HCT116 (cell line): Measurements from ENCODE around the gene RAB13. TPM values are rescaled to one million over a fixed set of nuclear protein-coding genes. Genes with fewer than 3 reads are reported as not detected.

Experiments
- ATAC-seq: fragments of 200-7000 bp; cut with Tn5 transposase; 2 replicates; pipeline ENCODE4 v1.9.1; 2020; ENCODE audit warnings: mild to moderate bottlenecking, moderate library complexity
- BruUV-seq: library from RNA; stranded (reverse); fragments of 400-500 nt; replicated peaks from 2 replicates; lab custom pipeline; 2021; lab: Mats Ljungman, UMichigan
- CTCF ChIA-PET: fragments of 300-600 bp; sonication (Branson Sonifier 250); formaldehyde crosslinking; loops from one replicate; lab custom pipeline; 2021; ENCODE audit warnings: antibody characterized with exemption; lab: Charles Lee
- POLR2A ChIA-PET: fragments of 300-600, 350-600 bp; sonication (Branson Sonifier 250); formaldehyde crosslinking; loops from one replicate; lab custom pipeline; 2021; ENCODE audit warnings: antibody characterized with exemption; lab: Charles Lee
- RAD21 ChIA-PET, 2 experiments: fragments of 300-600 bp; sonication (Branson Sonifier 250); formaldehyde crosslinking; loops; one replicate each; lab custom pipeline; 2023; ENCODE audit warnings: low total read pairs in 2 of 2; ENCODE audit not compliant: uncharacterized antibody in 2 of 2, unreplicated experiment in 2 of 2, low non-redundant PET in 1 of 2; lab: Charles Lee
- DNase-seq: peaks from one replicate; pipeline ENCODE4 v3.0.0-alpha.2; 2010; ENCODE audit warnings: low read depth, low spot score
- H2AFZ ChIP-seq: fragments of 200-600 bp; shearing (Covaris generic), sonication (generic); 2 replicates; pipeline ENCODE4 v1.6.1; 2017; ENCODE audit warnings: low read depth, mixed run types, mixed read lengths, antibody characterized with exemption, low read length; ENCODE audit not compliant: poor library complexity, severe bottlenecking
- H3K27ac ChIP-seq: 2 replicates; pipeline ENCODE4 v1.5.1; 2012; ENCODE audit warnings: low read depth, low read length
- H3K27me3 ChIP-seq: fragments of 200-600 bp; sonication (generic); 2 replicates; pipeline ENCODE4 v1.6.1; 2016; ENCODE audit warnings: mixed run types, low read length, mixed read lengths; ENCODE audit not compliant: insufficient read depth
- H3K36me3 ChIP-seq, 2 experiments: fragments of 200-500 bp in 1 of 2; fragments of 200-600 bp in 1 of 2; sonication (Bioruptor generic) in 1 of 2; sonication (generic) in 1 of 2; 2 replicates each; pipeline versions ENCODE4 v1.5.1 to v1.6.1; 2014 to 2016; ENCODE audit warnings: low read length in 2 of 2, inconsistent platforms in 1 of 2, mixed read lengths in 1 of 2, mixed run types in 1 of 2; ENCODE audit not compliant: insufficient read depth in 2 of 2, control insufficient read depth in 1 of 2
- H3K4me1 ChIP-seq, 2 experiments: fragments of 200-600 bp in 1 of 2; sonication (generic) in 1 of 2; 2 replicates each; pipeline versions ENCODE4 v1.5.1 to v1.6.1; 2012 to 2017; ENCODE audit warnings: low read length in 2 of 2, inconsistent platforms in 1 of 2, mild to moderate bottlenecking in 1 of 2, mixed read lengths in 1 of 2, mixed run types in 1 of 2, moderate library complexity in 1 of 2; ENCODE audit not compliant: insufficient read depth in 2 of 2, control insufficient read depth in 1 of 2
- H3K4me2 ChIP-seq: fragments of 200-600 bp; sonication (generic); 2 replicates; pipeline ENCODE4 v1.6.1; 2017; ENCODE audit warnings: mixed run types, low read length, mixed read lengths
- H3K4me3 ChIP-seq, 2 experiments: fragments of 200-600 bp in 1 of 2; sonication (generic) in 1 of 2; replicated peaks in 1 of 2; 2 replicates each; pipeline ENCODE4 v1.5.1; 2011 to 2016; ENCODE audit warnings: low read length in 2 of 2, control low read depth in 1 of 2, low read depth in 1 of 2, mild to moderate bottlenecking in 1 of 2, mixed read lengths in 1 of 2, mixed run types in 1 of 2
- H3K79me2 ChIP-seq: fragments of 200-600 bp; sonication (generic); 2 replicates; pipeline ENCODE4 v1.6.1; 2017; ENCODE audit warnings: mild to moderate bottlenecking, mixed run types, low read length, moderate library complexity, mixed read lengths; ENCODE audit not compliant: insufficient read depth
- H3K9ac ChIP-seq: fragments of 200-600 bp; sonication (generic); 2 replicates; pipeline ENCODE4 v1.6.1; 2016; ENCODE audit warnings: low read length, mixed read lengths
- H3K9me2 ChIP-seq: fragments of 200-600 bp; sonication (generic), shearing (Covaris generic); 2 replicates; pipeline ENCODE4 v1.6.1; 2017; ENCODE audit warnings: mixed run types, mild to moderate bottlenecking, moderate library complexity; ENCODE audit not compliant: insufficient read depth
- H3K9me3 ChIP-seq, 2 experiments: fragments of 200-500 bp in 1 of 2; fragments of 200-600 bp in 1 of 2; sonication (Bioruptor generic) in 1 of 2; sonication (generic) in 1 of 2; 2 replicates each; pipeline ENCODE4 v1.6.1; 2014 to 2017; ENCODE audit warnings: low read length in 2 of 2, mixed read lengths in 2 of 2, inconsistent platforms in 1 of 2, low read depth in 1 of 2, mild to moderate bottlenecking in 1 of 2, mixed run types in 1 of 2, moderate library complexity in 1 of 2; ENCODE audit not compliant: control insufficient read depth in 1 of 2, insufficient read depth in 1 of 2
- H4K20me1 ChIP-seq: fragments of 200-600 bp; sonication (generic), shearing (Covaris generic); 2 replicates; pipeline ENCODE4 v1.6.1; 2017; ENCODE audit warnings: mixed run types, mild to moderate bottlenecking, moderate library complexity; ENCODE audit not compliant: insufficient read depth
- CBX3 ChIP-seq: IDR thresholded peaks from 2 replicates; pipeline ENCODE4 v1.6.1; 2012; ENCODE audit warnings: low read depth
- CEBPB ChIP-seq: IDR thresholded peaks from 2 replicates; pipeline ENCODE4 v1.6.1; 2012; ENCODE audit warnings: low read depth
- ELF1 ChIP-seq: IDR thresholded peaks from 2 replicates; pipeline ENCODE4 v1.6.1; 2012; ENCODE audit warnings: low read depth, borderline replicate concordance
- EZH2 ChIP-seq: fragments of 200-600 bp; sonication (generic); IDR thresholded peaks from 2 replicates; pipeline ENCODE4 v1.6.1; 2017; ENCODE audit warnings: antibody characterized with exemption, mixed run types
- EZH2phosphoT487 ChIP-seq: fragments of 200-600 bp; IDR thresholded peaks from 2 replicates; pipeline ENCODE4 v1.6.1; 2018; ENCODE audit warnings: antibody characterized with exemption, borderline replicate concordance
- POLR2A ChIP-seq: IDR thresholded peaks from 2 replicates; pipeline ENCODE4 v1.7.0; 2011; ENCODE audit warnings: borderline replicate concordance; ENCODE audit not compliant: insufficient read depth, insufficient read length; ENCODE audit errors: extremely low read depth
- POLR2AphosphoS5 ChIP-seq: IDR thresholded peaks from 2 replicates; pipeline ENCODE4 v1.6.1; 2011; ENCODE audit warnings: mild to moderate bottlenecking, low read depth, low read length, moderate library complexity
- SIN3A ChIP-seq: IDR thresholded peaks from 2 replicates; pipeline ENCODE4 v1.6.1; 2012; ENCODE audit warnings: low read depth
- ZNF274 ChIP-seq: fragments of 200-500 bp; sonication (Bioruptor generic); IDR thresholded peaks from 2 replicates; pipeline ENCODE4 v1.6.1; 2014; ENCODE audit warnings: mild to moderate bottlenecking, low read depth, low read length, inconsistent platforms
- intact Hi-C: fragments of 100-400 bp; cut with micrococcal nuclease; formaldehyde crosslinking; loops from 2 replicates; pipeline ENCODE4 v1.10.0; 2022
- total RNA-seq: library from RNA; stranded (reverse); gene quantifications from one replicate; pipeline ENCODE4 v1.2.1, GENCODE V29; 2021; ENCODE audit not compliant: unreplicated experiment
- TF ChIP-seq, protein P1 (sequence below): IDR thresholded peaks from 2 replicates; pipeline ENCODE4 v1.6.1; 2011; ENCODE audit warnings: mild to moderate bottlenecking, low read length, moderate library complexity; ENCODE audit not compliant: insufficient replicate concordance; ENCODE audit errors: extremely low read depth

Gene RAB13
- total RNA-seq, 1 experiment from 2014 or later, result 93.6 TPM

DNA sequence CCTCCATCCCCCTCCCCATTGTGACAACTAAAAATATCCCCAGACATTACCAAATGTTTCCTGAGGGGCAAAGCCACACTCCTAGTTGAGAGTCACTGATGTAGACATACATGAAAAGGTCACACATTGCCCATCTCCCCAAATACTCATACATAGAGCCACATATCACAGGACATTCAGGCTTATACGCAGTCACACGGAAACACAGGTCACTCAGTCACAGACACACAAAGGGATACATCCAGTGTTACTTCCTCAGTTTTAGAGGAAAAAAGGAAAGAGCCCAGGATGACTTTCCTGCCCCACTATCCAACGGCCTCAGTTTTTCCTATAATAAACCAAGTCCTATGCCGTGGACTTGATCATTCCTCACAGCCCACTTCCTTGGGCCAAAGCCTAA lies 24.7 kb downstream of the RAB13 start:
- Histone ChIP-seq H3K9me2 (no peaks in the 10 kb centered on the region), H3K9me3 (no peaks in the 10 kb centered on the region), H2AFZ (no peak overlapping the region), H3K27ac (peak overlapping the region; percentile 93; the same call in 1 of the 2 replicates), H3K27me3 (no peaks in the 10 kb centered on the region), H3K79me2 (peaks cover 51% of the 10 kb centered on the region), H4K20me1 (no peaks in the 10 kb centered on the region), H3K4me2 (peak overlapping the region; percentile 86), H3K36me3 (peaks cover 5 to 11% of the 10 kb centered on the region in 2 experiments; a peak in 1 of 4 replicates), H3K4me3 (no peak overlapping the region; a peak in 1 of 4 replicates), H3K4me1 (peaks cover 26 to 60% of the 10 kb centered on the region in 2 experiments), H3K9ac (no peak overlapping the region)
- ATAC-seq, result no peak
- no TSS peak for BruUV-seq
- CTCF ChIA-PET, result no interaction called here
- RAD21 ChIA-PET, result no interaction called here
- TF ChIP-seq POLR2AphosphoS5 (no peak), SIN3A (no peak), EZH2phosphoT487 (no peak), EZH2 (no peak), ZNF274 (no peak), POLR2A (no peak), ELF1 (no peak), CEBPB (no peak), CBX3 (no peak)
- TF ChIP-seq, protein P1, sequence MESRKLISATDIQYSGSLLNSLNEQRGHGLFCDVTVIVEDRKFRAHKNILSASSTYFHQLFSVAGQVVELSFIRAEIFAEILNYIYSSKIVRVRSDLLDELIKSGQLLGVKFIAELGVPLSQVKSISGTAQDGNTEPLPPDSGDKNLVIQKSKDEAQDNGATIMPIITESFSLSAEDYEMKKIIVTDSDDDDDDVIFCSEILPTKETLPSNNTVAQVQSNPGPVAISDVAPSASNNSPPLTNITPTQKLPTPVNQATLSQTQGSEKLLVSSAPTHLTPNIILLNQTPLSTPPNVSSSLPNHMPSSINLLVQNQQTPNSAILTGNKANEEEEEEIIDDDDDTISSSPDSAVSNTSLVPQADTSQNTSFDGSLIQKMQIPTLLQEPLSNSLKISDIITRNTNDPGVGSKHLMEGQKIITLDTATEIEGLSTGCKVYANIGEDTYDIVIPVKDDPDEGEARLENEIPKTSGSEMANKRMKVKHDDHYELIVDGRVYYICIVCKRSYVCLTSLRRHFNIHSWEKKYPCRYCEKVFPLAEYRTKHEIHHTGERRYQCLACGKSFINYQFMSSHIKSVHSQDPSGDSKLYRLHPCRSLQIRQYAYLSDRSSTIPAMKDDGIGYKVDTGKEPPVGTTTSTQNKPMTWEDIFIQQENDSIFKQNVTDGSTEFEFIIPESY, result no peak
- POLR2A ChIA-PET, result no interaction called here
- intact Hi-C loops, result loop anchor here (5.0 kb wide), 1 partner anchor 179 kb away; no protein-coding TSS in a partner anchor
- DNase-seq, result no peak
